Activated CD4-positive, alpha-beta T cell treated with anti-CD3 and anti-CD28 coated beads, Interleukin-2, amount 50 U/mL, for 48 hours (primary cell): Measurements from ENCODE around the gene HIPK3.
"Not testable (repeated sequence)": the region's sequence is repeated elsewhere in the genome, so short reads cannot be mapped to it uniquely, and the experiment has no call there.

ENCODE experiments used
- DNase-seq, 2 experiments: peaks; one replicate each; pipeline ENCODE4 v3.0.0-alpha.2; 2020

Gene HIPK3

DNA sequence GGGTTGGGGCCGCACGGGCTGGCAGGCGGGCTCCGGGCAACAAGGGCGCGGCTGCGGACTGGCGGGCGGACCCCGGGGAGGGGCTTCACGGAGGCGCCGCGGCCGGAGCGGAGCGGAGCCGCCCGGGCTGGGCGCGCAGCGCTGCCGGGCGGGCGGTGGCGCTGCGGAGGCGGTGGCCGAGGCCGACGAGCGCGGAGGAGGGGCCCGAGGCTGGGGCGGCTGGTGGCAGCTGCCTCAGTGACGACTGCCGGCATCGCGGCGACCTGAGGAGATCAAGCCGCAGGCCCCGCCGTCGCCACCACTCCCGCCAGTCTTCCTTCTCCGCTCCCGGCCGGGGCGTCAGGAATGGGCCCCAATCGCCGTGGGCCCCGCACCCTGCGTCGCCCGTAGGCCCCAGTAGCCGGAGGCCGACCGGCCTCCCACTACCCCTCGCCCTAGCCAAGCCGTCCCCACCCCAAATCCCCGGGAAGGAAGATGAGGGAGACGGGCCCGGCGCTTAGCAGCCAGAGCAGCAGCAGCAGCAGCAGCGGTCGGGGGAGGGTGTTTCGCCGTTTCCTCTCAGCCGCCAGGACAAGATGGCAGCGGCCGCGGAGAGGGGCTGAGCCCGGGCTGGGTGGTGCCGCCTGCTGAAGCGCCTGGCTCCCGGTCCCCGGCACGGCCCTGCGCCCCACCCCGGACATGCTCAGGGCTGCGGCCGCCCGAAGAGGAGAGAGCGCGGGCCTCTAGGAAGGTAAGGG, at the start of gene HIPK3:
HIPK3 (plus strand) TSS at position 222 of the 737 bp plus-strand sequence.
- DNase-seq, result peak; percentile 79 to 80

DNA sequence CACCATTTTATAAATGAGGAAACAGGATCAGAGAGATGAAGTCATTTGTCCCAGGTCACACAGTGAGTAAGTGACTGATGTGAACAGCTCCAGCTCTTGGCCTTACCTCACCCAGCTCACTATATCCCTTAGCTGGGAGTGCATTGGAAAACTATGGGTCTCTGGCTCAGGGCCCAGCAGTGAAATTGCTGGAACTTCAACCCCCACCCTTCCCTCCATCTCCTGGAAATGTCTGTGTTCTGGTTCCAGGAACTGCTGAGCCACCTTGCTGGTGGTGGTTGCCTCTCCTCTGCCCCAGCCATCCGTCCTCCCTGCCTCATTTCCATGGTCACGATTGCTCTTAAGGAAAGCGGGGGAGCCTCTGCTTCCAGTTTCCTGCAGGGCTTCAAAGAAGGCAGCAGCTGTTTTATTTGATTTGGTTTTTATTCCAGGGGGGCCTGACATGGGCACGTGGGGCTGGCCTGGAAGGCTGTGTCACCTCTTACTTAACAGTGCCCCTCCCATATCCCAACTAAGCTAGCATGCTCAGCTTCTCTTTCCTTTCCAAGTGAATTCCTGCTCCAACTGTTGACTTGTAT, 49.7 kb upstream of the HIPK3 start:
- DNase-seq, result no peak

DNA sequence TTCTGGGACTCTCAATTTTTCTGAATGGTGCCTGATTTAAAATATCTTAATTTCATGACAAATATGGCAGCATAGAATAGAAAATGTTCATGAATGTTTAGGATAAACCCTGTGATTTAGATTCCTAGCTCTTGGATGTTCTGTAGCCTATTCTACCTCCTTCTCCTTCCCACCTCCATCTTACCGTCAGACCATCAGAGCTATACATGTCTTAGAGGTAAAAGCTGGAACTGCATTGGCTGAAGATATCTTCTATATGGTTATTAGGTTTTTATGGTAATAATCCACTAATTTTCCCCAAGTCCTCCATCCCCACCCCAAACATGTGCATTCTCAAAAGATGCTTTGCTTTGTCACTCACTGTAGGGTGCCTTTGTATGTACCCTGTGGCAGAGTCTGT, 49.0 kb upstream of the HIPK3 start:
- DNase-seq, result no peak

DNA sequence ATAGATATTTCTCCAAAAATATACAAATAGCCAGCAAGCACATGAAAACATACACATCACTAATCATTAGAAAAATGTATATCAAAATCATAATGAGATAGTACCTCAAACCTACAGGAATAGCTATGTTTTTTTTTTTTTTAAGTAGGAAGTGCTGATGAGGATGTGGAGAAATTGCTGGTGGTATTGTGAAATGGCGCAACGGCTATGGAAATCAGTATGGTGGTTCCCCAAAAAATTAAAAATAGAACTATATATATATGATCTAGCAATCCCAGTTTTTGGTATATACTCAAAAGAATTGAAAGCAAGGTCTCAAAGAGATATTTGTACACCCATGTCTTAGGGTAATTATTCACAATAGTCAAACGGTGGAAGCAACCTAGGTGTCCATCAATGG, 46.0 kb upstream of the HIPK3 start:
- no peak for DNase-seq

DNA sequence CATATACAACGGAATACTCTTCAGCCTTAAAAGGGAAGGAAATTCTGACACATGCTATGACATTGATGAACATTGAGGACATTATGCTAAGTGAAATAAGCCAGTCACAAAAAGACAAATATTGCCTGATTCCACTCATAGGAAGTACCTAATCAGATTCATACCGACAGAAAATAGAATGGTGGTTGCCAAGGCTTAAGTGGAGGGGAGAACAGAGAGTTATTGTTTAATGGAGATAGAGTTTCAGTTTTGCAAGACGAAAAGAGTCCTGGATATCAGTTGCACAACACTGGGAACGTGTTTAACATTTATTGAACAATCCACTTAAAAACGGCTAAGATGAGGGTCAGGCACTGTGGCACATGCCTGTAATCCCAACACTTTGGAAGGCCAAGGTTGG, 45.6 kb upstream of the HIPK3 start:
- no peak for DNase-seq

DNA sequence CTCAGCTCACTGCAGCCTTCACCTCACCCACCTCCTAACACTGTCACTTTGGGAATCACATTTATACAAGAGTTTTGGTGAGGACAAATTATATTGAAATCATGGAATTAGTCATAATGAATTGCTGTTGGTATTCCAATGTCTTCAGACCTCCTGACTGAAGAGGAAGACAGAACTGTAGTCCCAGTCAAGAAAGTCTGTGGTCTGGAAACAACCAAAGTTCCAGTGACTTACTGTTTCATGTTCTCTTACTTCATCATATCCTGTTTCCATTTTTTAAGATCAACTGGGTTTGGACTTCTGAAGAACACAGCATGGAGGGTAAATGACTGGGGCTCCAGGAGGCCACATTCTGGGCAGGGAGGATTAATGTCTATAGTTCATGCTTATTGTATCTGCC, 43.0 kb upstream of the HIPK3 start:
- DNase-seq, result no peak

DNA sequence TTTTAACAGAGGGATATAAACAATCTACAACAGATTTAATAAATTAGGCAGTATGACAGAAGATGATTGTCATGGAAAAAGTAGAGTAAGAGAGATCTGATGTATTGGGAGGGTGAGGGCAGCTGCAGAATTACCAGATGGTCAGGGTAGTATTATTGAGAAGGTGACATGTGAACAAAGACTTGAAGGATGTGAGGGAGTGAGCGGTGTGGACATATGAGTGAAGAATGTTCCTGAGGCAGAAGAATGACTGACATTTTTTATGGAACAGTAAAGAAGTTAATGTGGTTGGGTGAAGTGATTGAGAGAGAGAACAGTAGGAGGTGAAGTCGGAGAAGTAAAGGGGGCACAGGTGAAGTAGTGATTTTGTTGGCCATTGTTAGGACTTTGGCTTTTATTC, 42.4 kb upstream of the HIPK3 start:
- no peak for DNase-seq

DNA sequence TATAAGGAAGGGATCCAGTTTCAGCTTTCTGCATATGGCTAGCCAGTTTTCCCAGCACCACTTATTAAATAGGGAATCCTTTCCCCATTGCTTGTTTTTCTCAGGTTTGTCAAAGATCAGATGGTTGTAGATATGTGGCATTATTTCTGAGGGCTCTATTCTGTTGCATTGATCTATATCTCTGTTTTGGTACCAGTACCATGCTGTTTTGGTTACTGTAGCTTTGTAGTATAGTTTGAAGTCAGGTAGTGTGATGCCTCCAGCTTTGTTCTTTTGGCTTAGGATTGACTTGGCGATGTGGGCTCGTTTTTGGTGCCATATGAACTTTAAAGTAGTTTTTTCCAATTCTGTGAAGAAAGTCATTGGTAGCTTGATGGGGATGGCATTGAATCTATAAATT, 40.5 kb upstream of the HIPK3 start:
- DNase-seq, result not testable (repeated sequence)

DNA sequence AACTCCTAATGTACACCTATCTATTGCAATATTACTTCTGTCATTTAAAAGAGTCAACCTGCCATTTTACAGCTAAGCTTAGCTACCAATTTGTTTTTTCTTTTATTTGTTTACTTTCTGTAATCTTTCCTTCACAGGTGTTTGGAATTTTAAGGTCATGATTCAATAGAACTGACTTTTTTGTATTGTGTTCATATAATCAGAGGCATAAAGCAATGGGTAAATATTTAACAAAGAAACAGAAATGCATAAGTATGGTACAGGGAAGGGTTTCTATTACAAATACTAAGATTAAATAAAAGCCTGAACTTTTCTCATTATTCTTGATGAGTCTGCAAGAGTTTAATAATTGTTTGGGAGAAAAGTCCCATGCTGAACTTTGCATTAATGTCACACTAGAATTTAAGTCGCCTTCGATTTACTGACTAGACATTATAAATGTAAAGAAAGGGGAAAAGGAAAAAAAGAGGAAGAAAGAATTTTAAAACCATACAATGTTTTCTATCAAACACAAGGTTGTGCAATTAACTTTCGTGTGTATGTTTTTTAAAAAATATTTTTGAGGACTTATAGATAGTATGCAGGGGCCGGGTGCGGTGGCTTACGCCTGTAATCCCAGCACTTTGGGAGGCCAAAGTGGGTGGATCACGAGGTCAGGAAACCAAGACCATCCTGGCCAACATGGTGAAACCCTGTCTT, 35.0 kb upstream of the HIPK3 start:
- DNase-seq, result no peak

DNA sequence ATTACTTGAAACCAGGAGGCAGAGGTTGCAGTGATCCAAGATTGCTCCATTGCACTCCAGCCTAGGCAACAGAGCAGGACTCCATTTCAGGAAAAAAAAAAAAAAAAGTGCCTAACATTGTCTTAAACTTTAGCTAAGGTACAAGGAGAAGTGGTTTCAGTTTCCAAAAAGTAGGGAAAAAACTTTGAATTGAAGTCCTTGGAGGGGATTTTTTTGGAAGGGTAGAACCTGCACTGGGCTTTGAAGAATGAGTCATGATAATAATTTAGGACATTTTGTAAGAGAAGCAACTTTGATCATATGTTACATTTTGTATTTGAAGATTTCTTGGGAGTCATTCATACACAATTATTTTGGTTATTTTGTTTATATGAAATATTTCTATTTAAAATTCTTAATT, 31.8 kb upstream of the HIPK3 start:
- DNase-seq, result no peak

DNA sequence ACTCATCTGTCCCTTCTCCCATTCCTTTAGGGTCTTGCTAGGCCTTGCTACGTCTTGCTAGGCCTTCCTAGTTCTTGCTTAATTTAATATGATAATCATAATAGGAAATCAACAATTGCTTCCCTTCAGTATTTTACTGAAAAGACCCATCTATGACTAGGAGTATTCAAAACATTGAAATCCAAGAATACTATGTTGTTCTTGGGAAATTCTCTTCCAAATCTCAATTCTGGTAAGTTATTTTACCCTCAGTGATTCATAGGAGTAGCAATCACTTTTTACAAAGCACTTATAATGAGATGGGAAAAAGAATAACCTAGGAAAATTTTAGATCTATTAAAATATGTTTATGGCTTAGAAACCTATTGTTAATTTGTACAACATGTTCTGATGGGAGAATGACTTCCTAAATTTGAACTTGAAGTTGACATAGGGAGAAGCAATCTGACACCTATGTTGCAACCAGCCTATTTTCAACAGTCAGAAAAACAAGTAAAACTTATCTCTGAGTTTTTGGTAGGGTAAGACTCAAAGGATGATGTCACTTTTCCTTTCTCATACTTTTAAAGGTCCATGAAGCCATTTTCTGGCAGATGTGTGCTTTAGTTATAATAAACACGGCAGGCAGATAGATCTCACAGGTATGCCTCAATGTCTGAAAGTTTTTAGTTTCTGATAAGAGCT, 29.5 kb upstream of the HIPK3 start:
- DNase-seq, result no peak

DNA sequence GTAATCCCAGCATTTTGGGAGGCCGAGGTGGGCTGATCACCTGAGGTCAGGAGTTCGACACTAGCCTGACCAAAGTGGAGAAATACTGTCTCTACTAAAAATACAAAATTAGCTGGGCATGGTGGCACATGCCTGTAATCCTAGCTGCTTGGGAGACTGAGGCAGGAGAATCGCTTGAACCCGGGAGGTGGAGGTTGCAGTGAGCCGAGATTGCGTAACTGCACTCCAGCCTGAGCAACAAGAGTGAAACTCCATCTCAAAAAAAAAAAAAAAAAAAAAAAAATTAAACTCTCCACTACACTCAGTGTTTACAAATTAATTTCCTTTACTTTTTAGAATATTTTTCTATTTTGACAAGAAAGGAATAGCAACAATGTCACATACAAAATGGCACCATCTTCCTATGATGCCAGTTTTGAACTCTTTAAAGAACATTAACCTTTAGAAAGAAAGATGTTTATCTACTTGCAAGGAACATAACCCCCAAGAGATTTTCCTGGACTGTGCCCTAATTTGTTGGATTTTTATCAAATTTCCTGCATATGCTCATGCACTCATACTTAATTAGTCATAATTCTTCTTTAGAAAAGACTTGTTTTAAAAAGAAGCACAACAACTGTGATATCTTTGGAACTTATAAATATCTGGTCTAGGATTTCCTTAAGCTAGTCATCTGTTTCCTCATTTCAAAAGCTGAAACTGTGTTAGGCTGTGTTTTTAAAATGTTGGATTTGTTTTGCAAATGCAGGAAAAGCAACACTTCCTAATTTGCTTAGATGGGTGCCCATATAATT, 22.6 kb upstream of the HIPK3 start:
- no peak for DNase-seq

DNA sequence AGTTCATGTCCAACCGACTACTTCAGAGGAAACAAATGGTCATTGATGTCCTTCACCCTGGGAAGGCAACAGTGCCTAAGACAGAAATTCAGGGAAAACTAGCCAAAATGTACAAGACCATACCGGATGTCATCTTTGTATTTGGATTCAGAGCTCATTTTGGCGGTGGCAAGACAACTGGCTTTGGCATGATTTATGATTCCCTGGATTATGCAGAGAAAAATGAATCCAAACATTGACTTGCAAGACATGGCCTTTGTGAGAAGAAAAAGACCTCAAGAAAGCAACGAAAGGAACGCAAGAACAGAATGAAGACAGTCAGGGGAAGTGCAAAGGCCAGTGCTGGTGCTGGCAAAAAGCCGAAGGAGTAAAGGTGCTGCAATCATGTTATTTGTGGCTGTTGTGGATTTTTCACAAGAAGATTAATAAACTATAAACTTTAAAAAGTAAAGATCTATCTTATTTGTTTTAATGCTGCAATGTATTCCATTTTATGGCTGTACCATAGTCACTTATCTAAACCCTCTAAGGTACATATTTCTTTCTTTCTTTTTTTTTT, 20.1 kb upstream of the HIPK3 start:
- no peak for DNase-seq

DNA sequence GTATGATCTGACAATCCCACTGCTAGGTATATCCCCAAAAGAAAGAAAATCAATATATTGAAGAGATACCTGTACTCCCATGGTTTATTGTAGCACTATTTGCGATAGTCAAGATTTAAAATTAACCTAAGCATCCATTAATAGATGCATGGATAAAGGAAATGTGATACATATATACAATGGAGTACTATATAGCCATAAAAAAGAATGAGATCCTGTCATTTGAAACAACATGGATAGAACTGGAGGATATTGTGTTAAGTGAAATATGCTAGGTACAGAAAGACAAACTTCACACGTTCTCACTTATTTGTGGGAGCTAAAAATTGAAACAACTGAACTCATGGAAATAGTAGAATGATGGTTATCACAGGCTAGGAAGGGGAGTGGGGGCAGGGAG, 14.6 kb upstream of the HIPK3 start:
- DNase-seq, result no peak

DNA sequence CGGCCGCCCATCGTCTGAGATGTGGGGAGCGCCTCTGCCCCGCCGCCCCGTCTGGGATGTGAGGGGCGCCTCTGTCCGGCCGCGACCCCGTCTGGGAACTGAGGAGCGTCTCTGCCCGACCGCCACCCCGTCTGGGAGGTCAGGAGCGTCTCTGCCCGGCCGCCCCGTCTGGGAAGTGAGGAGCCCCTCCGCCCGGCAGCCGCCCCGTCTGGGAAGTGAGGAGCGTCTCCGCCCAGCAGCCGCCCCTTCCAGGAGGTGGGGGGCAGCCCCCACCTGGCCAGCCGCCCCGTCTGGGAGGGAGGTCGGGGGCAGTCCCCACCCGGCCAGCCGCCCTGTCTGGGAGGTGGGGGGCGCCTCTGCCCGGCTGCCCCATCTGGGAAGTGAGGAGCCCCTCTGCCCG, 13.5 kb upstream of the HIPK3 start:
- DNase-seq, result not testable (repeated sequence)

DNA sequence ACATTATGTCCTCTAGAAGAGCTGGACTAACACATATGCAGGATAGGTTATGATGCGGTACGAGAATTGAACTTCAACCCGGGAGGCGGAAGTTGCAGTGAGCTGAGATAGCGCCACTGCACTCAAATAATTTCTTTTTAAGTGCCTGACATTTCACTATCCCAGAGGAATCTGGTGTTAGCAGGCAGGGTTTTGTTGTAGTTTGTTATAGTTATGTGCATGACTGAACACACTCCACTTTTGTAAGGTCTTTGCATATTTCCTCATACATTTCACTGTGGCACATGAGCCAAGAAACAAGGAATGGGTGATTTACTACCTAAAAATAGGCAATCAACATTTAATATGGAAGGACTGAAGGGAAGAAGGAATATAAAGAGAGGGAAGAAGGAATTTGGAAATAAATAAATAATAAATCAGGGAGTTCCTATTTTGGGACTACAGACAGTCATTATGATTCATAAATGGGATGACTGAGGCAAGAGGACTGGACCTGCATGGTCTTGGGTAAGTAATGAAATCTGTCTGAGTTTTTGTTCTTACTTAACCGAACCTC, 8.7 kb upstream of the HIPK3 start:
- no peak for DNase-seq

DNA sequence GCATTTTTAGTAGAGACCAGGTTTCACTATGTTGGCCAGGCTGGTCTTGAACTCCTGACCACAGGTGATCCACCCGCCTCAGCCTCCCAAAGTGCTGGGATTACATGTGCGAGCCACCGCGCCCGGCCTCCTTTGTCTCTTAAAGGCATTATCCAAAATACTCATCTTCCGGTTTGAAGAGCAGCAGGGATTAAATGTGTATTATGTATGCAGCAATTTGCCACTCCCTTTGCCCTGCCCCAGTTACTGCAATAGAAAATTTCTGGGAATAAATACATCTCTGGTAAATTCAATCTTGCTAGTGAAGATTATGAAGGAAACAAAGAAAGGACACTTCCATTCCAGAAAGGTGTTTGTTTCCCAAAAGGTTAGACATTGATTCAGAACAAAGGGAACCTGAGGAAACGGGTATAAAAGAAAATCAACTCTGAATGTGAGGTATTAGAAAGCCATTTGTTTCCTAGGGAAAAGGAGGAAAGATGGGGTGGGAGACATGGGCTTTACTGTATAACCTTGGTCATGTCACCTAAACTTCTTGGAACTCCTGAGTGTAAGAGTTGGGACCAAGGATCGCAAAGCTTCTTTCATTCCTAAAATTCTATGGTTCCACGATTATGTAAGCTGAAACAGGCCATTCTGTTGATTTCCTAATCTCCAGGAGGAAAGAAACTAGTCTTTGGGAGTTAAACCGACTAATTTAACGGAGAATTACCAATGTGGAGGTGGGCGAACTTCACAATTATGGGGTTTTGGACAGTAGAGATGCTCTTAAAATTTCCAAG, 959 bp upstream of the HIPK3 start:
- DNase-seq, result no peak

DNA sequence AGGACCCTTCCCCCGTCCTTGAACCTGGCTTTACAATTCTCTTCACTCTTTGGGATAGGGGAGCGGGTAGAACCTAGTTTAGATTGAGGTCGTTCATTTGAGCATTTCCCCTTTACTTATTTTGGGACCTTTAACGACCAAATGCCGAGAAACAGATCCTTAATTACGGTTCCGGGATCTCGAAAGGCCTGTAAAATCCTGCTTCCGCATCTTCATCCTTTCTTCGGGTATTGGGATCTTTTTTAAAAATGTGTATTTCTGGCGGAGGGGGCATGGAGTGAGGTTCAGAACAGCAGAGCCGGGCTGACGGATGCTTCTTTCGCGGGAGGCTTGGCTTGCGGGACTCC, 395 bp upstream of the HIPK3 start:
- DNase-seq, result no peak

DNA sequence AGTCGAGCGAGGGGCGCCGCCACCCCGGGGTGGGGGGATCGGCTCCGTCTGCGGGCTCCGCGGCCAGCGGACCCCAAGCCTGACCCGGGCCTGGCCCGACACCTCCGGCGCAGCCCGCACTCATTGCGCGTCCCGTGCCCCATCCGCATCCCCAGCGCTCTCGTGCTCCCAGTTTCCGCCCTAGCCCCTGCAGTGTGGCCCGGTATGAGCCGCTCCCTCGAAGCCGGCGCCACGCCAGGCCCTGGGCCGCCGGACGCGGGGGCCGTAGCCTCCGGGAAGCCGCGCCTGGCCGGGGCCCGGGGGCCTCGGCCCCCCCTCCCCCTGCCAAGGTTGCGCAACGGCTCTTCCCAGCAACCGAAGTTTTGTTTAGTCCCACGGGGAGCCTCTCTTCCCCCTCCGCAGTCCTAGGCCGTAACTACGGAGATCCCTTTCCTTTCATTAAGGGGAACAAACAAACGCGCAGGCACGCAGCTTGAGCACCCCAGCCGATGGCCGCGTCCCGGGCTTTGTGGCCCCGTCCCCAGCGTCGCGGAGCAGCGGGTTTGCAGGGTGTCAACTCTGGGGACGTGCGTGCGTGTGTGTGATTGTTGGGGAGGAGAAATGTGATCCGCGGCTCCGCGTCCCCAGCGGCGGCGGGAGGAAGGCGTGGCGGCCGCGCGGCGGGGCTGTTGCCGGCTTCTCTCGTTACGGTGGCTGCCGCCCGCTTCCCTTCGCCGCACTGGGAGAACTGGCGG, 883 bp downstream of the HIPK3 start:
- DNase-seq, result peak; percentile 75 to 80

DNA sequence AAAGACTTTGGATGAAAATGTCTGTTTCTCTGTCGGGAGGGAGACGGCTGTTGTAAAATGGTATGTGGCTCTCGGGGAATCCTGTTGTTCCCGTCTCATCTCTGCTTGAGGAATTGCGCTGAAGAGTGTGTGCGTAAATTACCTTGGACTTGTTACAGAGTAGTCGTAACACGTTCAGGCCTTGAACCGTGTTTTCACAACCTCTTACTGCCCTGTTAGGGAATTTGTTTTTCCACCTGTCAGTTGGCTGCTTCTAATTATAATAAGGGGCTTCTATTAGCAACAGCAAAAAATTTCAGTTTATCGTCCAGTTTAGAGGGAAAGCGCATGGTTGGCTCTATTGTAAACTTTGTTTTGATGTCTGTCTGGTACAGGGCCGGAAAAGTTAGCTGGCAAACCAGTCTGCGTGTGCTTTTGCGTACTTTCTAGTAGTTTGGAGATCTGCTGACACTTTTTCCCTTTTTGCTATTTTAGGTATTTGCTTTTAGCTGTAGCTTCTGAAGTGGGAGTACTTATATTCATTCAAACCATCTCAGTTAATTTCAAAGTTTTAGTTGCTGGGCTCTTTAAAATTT, 1.5 kb downstream of the HIPK3 start:
- DNase-seq, result peak in 1 of 2 experiments; percentile 18
